BE2C (cell line): ENCODE measurements around the gene CEP70.
"Not testable (repeated sequence)": the region's sequence is repeated elsewhere in the genome, so short reads cannot be mapped to it uniquely, and the experiment has no call there.

ENCODE experiments used
- DNase-seq: peaks from one replicate; pipeline ENCODE4 v3.0.0-alpha.2; 2020
- H3K27me3 ChIP-seq: fragments of 250-450 bp; sonication (Bioruptor Pico); 2 replicates; pipeline ENCODE4 v1.5.1; 2020; ENCODE audit warnings: mild to moderate bottlenecking
- H3K36me3 ChIP-seq: fragments of 250-450 bp; sonication (Bioruptor Pico); 2 replicates; pipeline ENCODE4 v1.5.1; 2020; ENCODE audit warnings: mild to moderate bottlenecking
- H3K4me1 ChIP-seq: fragments of 250-450 bp; sonication (Bioruptor Pico); 2 replicates; pipeline ENCODE4 v1.5.1; 2020
- H3K4me3 ChIP-seq: 2 replicates; pipeline ENCODE4 v1.5.1; 2011; ENCODE audit warnings: low read depth, low read length
- H3K9me3 ChIP-seq: fragments of 250-450 bp; sonication (Bioruptor Pico); 2 replicates; pipeline ENCODE4 v1.5.1; 2020
- CTCF ChIP-seq: IDR thresholded peaks from 2 replicates; pipeline ENCODE4 v1.5.1; 2012; ENCODE audit warnings: mild to moderate bottlenecking, low read depth, low read length

CEP70 gene

GRCh38 chr3:138573138-138573537 lies 20.9 kb downstream of the CEP70 start:
- Histone ChIP-seq H3K36me3 (no peaks in the 10 kb centered on the region), H3K4me1 (no peaks in the 10 kb centered on the region), H3K4me3 (no peak overlapping the region), H3K27me3 (no peaks in the 10 kb centered on the region), H3K9me3 (no peaks in the 10 kb centered on the region)
- no peak for DNase-seq
- TF ChIP-seq CTCF: no peak

GRCh38 chr3:138569624-138570023 lies 24.4 kb downstream of the CEP70 start:
- H3K36me3 ChIP-seq, H3K9me3 ChIP-seq, DNase-seq, H3K27me3 ChIP-seq, H3K4me1 ChIP-seq, H3K4me3 ChIP-seq: not testable (repeated sequence)

GRCh38 chr3:138569090-138569489 lies 25.0 kb downstream of the CEP70 start:
- H3K4me1 ChIP-seq: no peaks in the 10 kb centered on the region
- no peaks in the 10 kb centered on the region for H3K27me3 ChIP-seq
- no peak overlapping the region for H3K4me3 ChIP-seq
- no peak for DNase-seq
- no peak for TF ChIP-seq CTCF
- no peaks in the 10 kb centered on the region for H3K36me3 ChIP-seq
- H3K9me3 ChIP-seq: no peaks in the 10 kb centered on the region; the same call in 1 of the 2 replicates

- DNase-seq: no peak
- Histone ChIP-seq H3K9me3 (no peaks in the 10 kb centered on the region; the same call in 1 of the 2 replicates), H3K27me3 (no peaks in the 10 kb centered on the region), H3K36me3 (no peaks in the 10 kb centered on the region), H3K4me3 (no peak overlapping the region), H3K4me1 (no peaks in the 10 kb centered on the region)
- TF ChIP-seq CTCF: no peak
These were observed 26.7 kb downstream of the CEP70 start for GRCh38 chr3:138567403-138567802.

GRCh38 chr3:138566293-138566692 lies 27.8 kb downstream of the CEP70 start:
- not testable (repeated sequence) for DNase-seq, H3K27me3 ChIP-seq, H3K4me3 ChIP-seq, H3K36me3 ChIP-seq, H3K9me3 ChIP-seq, H3K4me1 ChIP-seq

- H3K36me3 ChIP-seq, H3K27me3 ChIP-seq, H3K4me1 ChIP-seq, DNase-seq, H3K9me3 ChIP-seq, H3K4me3 ChIP-seq: not testable (repeated sequence)
These were observed 31.2 kb downstream of the CEP70 start for GRCh38 chr3:138562902-138563301.

- Histone ChIP-seq H3K9me3 (no peaks in the 10 kb centered on the region), H3K4me1 (no peaks in the 10 kb centered on the region), H3K36me3 (no peaks in the 10 kb centered on the region), H3K27me3 (no peaks in the 10 kb centered on the region), H3K4me3 (no peak overlapping the region)
- no peak for TF ChIP-seq CTCF
- DNase-seq: no peak
These were observed 33.6 kb downstream of the CEP70 start for GRCh38 chr3:138560501-138560900.

GRCh38 chr3:138559134-138559533 lies 34.9 kb downstream of the CEP70 start:
- no peak for DNase-seq
- no peaks in the 10 kb centered on the region for H3K9me3 ChIP-seq
- no peak overlapping the region for H3K4me3 ChIP-seq
- H3K27me3 ChIP-seq: no peaks in the 10 kb centered on the region
- H3K4me1 ChIP-seq: no peaks in the 10 kb centered on the region
- H3K36me3 ChIP-seq: no peaks in the 10 kb centered on the region
- TF ChIP-seq CTCF: no peak

- H3K4me1 ChIP-seq, H3K36me3 ChIP-seq, H3K4me3 ChIP-seq, H3K9me3 ChIP-seq, DNase-seq, H3K27me3 ChIP-seq: not testable (repeated sequence)
These were observed 39.3 kb downstream of the CEP70 start for GRCh38 chr3:138554775-138555174.

GRCh38 chr3:138550958-138551357 lies 43.1 kb downstream of the CEP70 start:
- not testable (repeated sequence) for DNase-seq

More at GRCh38 chr3:138550958-138551357, 43.1 kb downstream of the CEP70 start:
- not testable (repeated sequence) for H3K4me3 ChIP-seq, H3K36me3 ChIP-seq, H3K9me3 ChIP-seq, H3K4me1 ChIP-seq, H3K27me3 ChIP-seq
